Activated CD8-positive, alpha-beta T cell treated with anti-CD3 and anti-CD28 coated beads, Interleukin-2, amount 10 ng/mL, durations not matched to agents 7 days and 5 days (primary cell): ENCODE results near the gene SLC35E1. TPM values are rescaled to one million over a fixed set of nuclear protein-coding genes. Genes with fewer than 3 reads are reported as not detected.
"Not testable (repeated sequence)": the region's sequence is repeated elsewhere in the genome, so short reads cannot be mapped to it uniquely, and the experiment has no call there.

ENCODE experiments used
- ATAC-seq: fragments of 150-1000 bp; cut with Tn5 transposase; one replicate; pipeline ENCODE4 v1.10.0; 2021; ENCODE audit warnings: moderate library complexity
- CTCF ChIA-PET: fragments of 350-600 bp; sonication (Branson Sonifier 250); formaldehyde crosslinking; loops from one replicate; lab custom pipeline; 2021; ENCODE audit warnings: antibody characterized with exemption; lab: Charles Lee
- POLR2A ChIA-PET: fragments of 350-600 bp; sonication (Branson Sonifier 250); formaldehyde crosslinking; loops from one replicate; lab custom pipeline; 2021; ENCODE audit warnings: antibody characterized with exemption; lab: Charles Lee
- DNase-seq: peaks from one replicate; pipeline ENCODE4 v3.0.0-alpha.2; 2020
- H3K27ac Mint-ChIP-seq: one replicate; pipeline ENCODE4 v1.8.0; 2021; ENCODE audit warnings: mild to moderate bottlenecking, mixed read lengths
- H3K27me3 Mint-ChIP-seq: one replicate; pipeline ENCODE4 v1.8.0; 2021; ENCODE audit warnings: low read depth, mixed read lengths
- H3K36me3 Mint-ChIP-seq: one replicate; pipeline ENCODE4 v1.8.0; 2021; ENCODE audit warnings: low read depth, mixed read lengths
- H3K4me1 Mint-ChIP-seq: one replicate; pipeline ENCODE4 v1.8.0; 2021; ENCODE audit warnings: low read depth, mixed read lengths
- H3K4me3 Mint-ChIP-seq: one replicate; pipeline ENCODE4 v1.8.0; 2021; ENCODE audit warnings: mild to moderate bottlenecking, mixed read lengths
- H3K9me3 Mint-ChIP-seq: one replicate; pipeline ENCODE4 v1.8.0; 2022; ENCODE audit warnings: mixed read lengths; ENCODE audit not compliant: insufficient read depth
- total RNA-seq, 2 experiments: library from RNA; stranded (reverse); gene quantifications; one replicate each; pipeline ENCODE4 v1.2.3, GENCODE V29; 2021

Gene SLC35E1
- total RNA-seq, 2 experiments from 2014 or later: 55.6 to 61.9 TPM

DNA sequence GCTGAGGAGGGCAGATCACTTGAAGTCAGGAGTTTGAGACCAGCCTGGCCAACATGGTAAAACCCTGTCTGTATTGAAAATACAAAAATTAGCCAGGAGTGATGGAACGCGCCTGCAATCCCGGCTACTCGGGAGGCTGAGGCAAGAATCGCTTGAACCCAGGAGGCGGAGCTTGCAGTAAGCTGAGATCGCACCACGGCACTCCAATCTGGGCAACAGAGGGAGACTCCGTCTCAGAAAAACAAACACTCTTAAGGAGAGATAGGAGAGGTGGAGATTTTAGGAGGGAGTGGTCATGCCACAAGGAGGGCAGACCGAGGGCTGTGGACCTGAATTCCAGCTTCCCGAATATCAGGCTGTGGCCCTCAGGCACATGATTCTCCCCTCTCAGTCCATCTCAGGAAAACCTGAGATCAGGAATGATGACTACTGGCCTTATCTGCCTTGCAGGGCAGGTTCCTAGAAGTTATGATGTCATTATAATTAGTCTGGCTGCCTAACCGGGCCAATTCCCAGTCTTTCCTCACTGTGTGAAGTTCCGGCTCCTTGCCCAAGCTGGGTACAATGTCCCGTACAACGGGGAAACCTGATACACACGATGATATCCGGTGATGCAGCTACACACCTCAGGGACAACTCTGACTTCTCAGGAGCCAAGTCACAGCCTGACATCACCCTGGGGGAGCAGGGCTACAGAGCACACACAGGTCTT is 2.5 kb downstream of the SLC35E1 start:
- DNase-seq (no peak), ATAC-seq (no peak)
- H3K27ac Mint-ChIP-seq: peak overlapping the region; percentile 49
- peaks cover 60% of the 10 kb centered on the region for H3K36me3 Mint-ChIP-seq
- peak overlapping the region; percentile 100 for H3K4me3 Mint-ChIP-seq
- H3K27me3 Mint-ChIP-seq: no peaks in the 10 kb centered on the region
- ChIA-PET CTCF (interaction anchor here (0.6 kb wide), 1 partner anchor 16 kb away, joined by 3 read pairs; no protein-coding TSS in a partner anchor), POLR2A (interaction anchor here (1.5 kb wide), 1 partner anchor 90 kb away, joined by 4 read pairs; no protein-coding TSS in a partner anchor)
- no peaks in the 10 kb centered on the region for H3K9me3 Mint-ChIP-seq
- H3K4me1 Mint-ChIP-seq: peaks cover 73% of the 10 kb centered on the region

DNA sequence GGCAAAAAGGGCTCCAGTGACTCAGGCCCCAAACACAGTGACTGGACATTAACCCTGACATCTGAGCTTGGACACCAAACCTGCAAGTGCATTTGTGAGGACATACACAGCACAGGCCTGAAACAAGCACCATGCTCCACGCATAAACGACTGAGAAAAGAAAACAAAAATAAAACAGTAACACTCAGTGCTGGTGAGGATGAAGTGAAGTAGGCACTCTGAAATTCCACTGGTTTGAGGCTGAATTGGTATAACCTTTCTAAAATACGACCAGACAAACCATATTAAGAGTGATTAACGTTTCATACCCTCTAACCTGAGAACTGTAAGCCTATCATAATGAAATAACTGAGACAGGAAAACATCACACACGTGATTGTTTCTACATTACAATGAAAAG is 5.5 kb downstream of the SLC35E1 start:
- DNase-seq: no peak
- ChIA-PET CTCF (interaction anchor here (1.0 to 1.8 kb wide), 3 partner anchors 12 to 24 kb away, joined by 3 to 7 read pairs (median 5); no protein-coding TSS in a partner anchor), POLR2A (interaction anchor here (0.7 to 1.7 kb wide), 7 partner anchors 21 to 87 kb away, joined by 3 to 10 read pairs (median 5); partner anchors contain the start of gene MED26)
- no peak for ATAC-seq
- peak overlapping the region; percentile 74 for H3K4me3 Mint-ChIP-seq
- H3K27ac Mint-ChIP-seq: peak overlapping the region; percentile 99
- H3K27me3 Mint-ChIP-seq: no peaks in the 10 kb centered on the region
- H3K9me3 Mint-ChIP-seq: no peaks in the 10 kb centered on the region
- peaks cover 70% of the 10 kb centered on the region for H3K36me3 Mint-ChIP-seq
- peaks cover 58% of the 10 kb centered on the region for H3K4me1 Mint-ChIP-seq

DNA sequence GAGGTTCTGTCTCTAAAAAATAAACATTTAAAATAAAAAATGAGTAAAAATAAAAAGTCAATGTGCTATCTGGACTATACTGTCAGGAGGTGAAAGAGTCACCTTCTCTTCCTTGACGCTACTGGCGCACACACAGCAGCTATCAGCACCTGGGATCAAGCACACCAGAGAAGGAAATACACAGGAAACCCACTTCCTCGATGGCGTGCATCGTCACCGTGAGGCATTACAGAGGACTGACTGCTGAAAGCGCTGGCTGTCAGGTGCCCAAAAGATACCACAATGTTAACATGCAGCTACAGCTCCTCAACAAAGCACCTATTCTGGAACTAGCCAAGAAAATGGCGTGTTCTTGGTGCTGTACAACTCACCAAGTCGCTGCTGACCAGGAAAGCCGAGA is 6.1 kb downstream of the SLC35E1 start:
- peaks cover 73% of the 10 kb centered on the region for H3K36me3 Mint-ChIP-seq
- DNase-seq (peak; percentile 92), ATAC-seq (peak; percentile 99)
- no peaks in the 10 kb centered on the region for H3K9me3 Mint-ChIP-seq
- H3K4me1 Mint-ChIP-seq: peaks cover 55% of the 10 kb centered on the region
- H3K4me3 Mint-ChIP-seq: peak overlapping the region; percentile 74
- ChIA-PET CTCF (interaction anchor here (1.4 to 1.8 kb wide), 2 partner anchors 11 to 23 kb away, joined by 5 to 7 read pairs; no protein-coding TSS in a partner anchor), POLR2A (interaction anchor here (0.6 to 1.7 kb wide), 10 partner anchors 18 to 88 kb away, joined by 3 to 11 read pairs (median 4); partner anchors contain the start of gene MED26)
- no peaks in the 10 kb centered on the region for H3K27me3 Mint-ChIP-seq
- H3K27ac Mint-ChIP-seq: peak overlapping the region; percentile 99

DNA sequence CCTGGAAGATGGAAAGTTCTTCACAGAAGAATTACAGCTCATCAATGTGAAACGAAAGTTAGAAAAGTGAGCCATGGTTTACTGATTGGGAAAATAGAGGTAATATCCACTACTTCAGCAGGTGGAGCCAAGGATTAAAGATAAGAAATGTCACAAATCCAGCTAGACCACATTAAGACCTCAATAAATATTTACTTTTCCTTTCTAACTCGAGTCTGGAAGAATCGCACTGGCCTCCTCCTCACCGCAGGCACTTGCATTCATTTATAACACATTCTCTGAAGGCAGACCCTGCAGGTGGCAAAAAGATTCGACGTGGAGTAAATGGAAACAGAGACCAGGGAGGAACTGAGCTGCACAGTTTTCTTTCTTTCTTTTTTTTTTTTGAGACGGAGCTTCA is 7.4 kb downstream of the SLC35E1 start:
- H3K36me3 Mint-ChIP-seq: peaks cover 72% of the 10 kb centered on the region
- ATAC-seq (no peak), DNase-seq (no peak)
- H3K4me1 Mint-ChIP-seq: peaks cover 47% of the 10 kb centered on the region
- no peaks in the 10 kb centered on the region for H3K27me3 Mint-ChIP-seq
- ChIA-PET CTCF (interaction anchor here (1.3 to 1.8 kb wide), 2 partner anchors 22 to 155 kb away, joined by 3 to 7 read pairs; partner anchors contain the start of gene NWD1), POLR2A (interaction anchor here (1.0 to 1.4 kb wide), 2 partner anchors 9 to 64 kb away, joined by 4 read pairs; no protein-coding TSS in a partner anchor)
- H3K4me3 Mint-ChIP-seq: no peak overlapping the region
- no peaks in the 10 kb centered on the region for H3K9me3 Mint-ChIP-seq
- H3K27ac Mint-ChIP-seq: peak overlapping the region; percentile 76

DNA sequence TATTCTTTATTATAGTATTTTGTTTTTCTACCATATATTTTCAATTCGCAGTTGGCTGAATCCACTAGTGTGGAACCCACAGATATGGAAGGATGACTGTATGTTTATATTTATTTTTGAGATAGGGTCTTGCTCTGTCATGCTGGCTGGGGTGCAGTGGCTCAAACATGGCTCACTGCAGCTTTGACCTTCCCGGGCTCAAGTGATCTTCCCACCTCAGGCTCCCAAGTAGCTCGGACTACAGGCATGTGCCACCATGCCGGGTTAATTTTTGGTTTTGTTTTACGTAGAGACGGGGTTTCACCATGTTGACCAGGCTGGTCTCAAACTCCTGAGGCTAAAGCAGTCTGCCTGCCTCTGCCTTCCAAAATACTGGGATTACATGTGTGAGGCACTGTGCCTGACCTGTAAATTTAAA is 9.6 kb downstream of the SLC35E1 start:
- peaks cover 67% of the 10 kb centered on the region for H3K36me3 Mint-ChIP-seq
- H3K27me3 Mint-ChIP-seq: no peaks in the 10 kb centered on the region
- H3K4me3 Mint-ChIP-seq: no peak overlapping the region
- H3K27ac Mint-ChIP-seq: no peak overlapping the region
- no peaks in the 10 kb centered on the region for H3K9me3 Mint-ChIP-seq
- H3K4me1 Mint-ChIP-seq: peaks cover 32% of the 10 kb centered on the region
- CTCF ChIA-PET: interaction anchor here (0.8 kb wide), 1 partner anchor 121 kb away, joined by 3 read pairs; no protein-coding TSS in a partner anchor
- POLR2A ChIA-PET: interaction anchor here (0.6 to 0.8 kb wide), 2 partner anchors 20 to 90 kb away, joined by 3 to 4 read pairs; no protein-coding TSS in a partner anchor
- ATAC-seq (no peak), DNase-seq (no peak)

DNA sequence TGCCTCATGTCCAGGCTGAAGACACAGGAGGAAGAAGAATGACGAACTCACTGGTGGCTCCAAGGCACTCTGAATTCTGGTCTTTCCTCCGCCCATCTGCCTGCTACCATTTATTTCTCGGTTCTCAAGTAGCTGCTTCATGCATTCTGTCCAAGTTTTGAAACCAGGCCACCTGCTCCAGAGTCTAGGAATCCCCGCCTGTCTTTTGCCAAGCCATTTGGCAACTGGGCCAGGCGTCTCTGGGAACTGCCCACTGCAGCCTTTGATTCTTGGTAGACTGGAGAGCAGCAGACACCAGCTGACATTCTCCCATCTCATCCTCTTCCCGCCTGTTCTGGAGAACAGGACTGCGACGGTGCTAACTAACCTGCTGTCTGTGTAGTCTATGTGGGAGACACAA is 10.8 kb downstream of the SLC35E1 start:
- H3K27me3 Mint-ChIP-seq: no peaks in the 10 kb centered on the region
- DNase-seq (no peak), ATAC-seq (no peak)
- ChIA-PET CTCF (interaction anchor here (0.7 kb wide), 1 partner anchor 13 kb away, joined by 3 read pairs; no protein-coding TSS in a partner anchor), POLR2A (no interaction called here)
- peaks cover 66% of the 10 kb centered on the region for H3K36me3 Mint-ChIP-seq
- H3K4me3 Mint-ChIP-seq: no peak overlapping the region
- no peak overlapping the region for H3K27ac Mint-ChIP-seq
- no peaks in the 10 kb centered on the region for H3K9me3 Mint-ChIP-seq
- peaks cover 25% of the 10 kb centered on the region for H3K4me1 Mint-ChIP-seq

DNA sequence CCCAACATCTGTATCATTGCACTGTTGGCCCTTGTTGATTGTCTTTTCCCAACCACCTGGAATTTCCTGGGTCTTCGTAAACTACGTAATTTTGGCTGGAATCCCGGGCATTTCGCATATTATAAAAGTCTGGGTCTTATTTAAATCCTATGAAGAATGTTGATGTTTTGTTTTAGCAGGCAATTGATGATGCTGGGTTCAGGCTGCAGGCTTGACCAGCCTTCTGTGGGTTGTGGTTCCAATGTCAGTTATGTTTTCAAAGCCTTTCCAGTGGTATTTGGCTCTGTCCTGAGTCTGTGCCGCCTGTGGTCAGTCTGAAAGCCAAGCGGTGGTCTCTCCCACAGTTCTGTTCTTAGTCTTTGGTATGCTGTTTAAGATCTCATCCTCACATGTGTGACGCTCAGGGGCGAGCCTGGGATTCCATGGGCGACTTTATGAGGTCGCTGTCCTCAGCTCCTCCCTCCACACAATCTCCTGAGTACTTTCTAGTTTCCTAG is 12.4 kb downstream of the SLC35E1 start:
- no peak overlapping the region for H3K27ac Mint-ChIP-seq
- no peaks in the 10 kb centered on the region for H3K27me3 Mint-ChIP-seq
- no peaks in the 10 kb centered on the region for H3K9me3 Mint-ChIP-seq
- ATAC-seq (no peak), DNase-seq (no peak)
- CTCF ChIA-PET: no interaction called here
- peaks cover 22% of the 10 kb centered on the region for H3K4me1 Mint-ChIP-seq
- no peak overlapping the region for H3K4me3 Mint-ChIP-seq
- POLR2A ChIA-PET: interaction anchor here (0.6 kb wide), 1 partner anchor 16 kb away, joined by 3 read pairs; no protein-coding TSS in a partner anchor
- peaks cover 64% of the 10 kb centered on the region for H3K36me3 Mint-ChIP-seq

DNA sequence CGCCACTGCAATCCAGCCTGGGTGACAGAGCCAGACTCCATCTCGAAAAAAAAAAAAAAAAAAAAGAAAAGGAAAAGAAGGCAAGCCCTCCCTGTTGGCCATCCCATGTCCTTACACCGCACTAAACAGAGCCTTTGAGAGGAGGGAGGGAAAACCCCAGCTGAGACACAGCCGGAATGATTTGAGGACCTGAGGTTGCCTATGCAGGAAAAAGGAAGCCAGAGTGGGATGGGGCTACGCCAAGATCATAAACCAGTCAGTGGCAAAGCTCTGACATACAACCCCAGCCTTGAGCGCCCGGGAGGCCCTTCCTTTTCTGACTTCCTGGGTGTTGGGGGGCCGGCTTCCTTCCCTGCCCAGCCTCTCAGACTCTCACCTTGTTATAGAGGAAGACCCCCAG is 17.4 kb downstream of the SLC35E1 start:
- H3K27me3 Mint-ChIP-seq: no peaks in the 10 kb centered on the region
- H3K36me3 Mint-ChIP-seq: peaks cover 54% of the 10 kb centered on the region
- ChIA-PET CTCF (interaction anchor here (1.1 kb wide), 1 partner anchor 11 kb away, joined by 5 read pairs; no protein-coding TSS in a partner anchor), POLR2A (no interaction called here)
- H3K27ac Mint-ChIP-seq: no peak overlapping the region
- H3K4me1 Mint-ChIP-seq: peaks cover 18% of the 10 kb centered on the region
- no peak for ATAC-seq
- H3K4me3 Mint-ChIP-seq: no peak overlapping the region
- DNase-seq: no peak
- no peaks in the 10 kb centered on the region for H3K9me3 Mint-ChIP-seq

DNA sequence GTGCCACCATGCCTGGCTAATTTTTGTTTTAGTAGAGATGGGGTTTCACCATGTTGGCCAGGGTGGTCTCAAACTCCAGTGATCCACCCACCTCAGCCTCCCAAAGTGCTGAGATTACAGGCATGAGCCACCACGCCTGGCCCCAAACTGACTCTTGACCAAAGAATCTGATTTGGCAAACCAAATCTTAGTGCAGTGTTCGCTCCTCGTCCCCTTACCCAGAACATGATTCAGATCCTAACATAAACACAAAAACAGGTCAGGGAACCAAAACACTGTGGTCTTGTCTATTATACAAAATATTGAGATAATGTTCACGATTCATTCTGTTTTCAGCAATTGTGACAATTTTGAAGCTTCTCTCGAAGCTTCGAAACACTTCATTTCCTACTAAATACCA is 20.3 kb downstream of the SLC35E1 start:
- CTCF ChIA-PET, H3K9me3 Mint-ChIP-seq, DNase-seq, H3K27ac Mint-ChIP-seq, H3K27me3 Mint-ChIP-seq, H3K4me3 Mint-ChIP-seq, POLR2A ChIA-PET, ATAC-seq: not testable (repeated sequence)
- peaks cover 45% of the 10 kb centered on the region for H3K36me3 Mint-ChIP-seq
- H3K4me1 Mint-ChIP-seq: peaks cover 25% of the 10 kb centered on the region

DNA sequence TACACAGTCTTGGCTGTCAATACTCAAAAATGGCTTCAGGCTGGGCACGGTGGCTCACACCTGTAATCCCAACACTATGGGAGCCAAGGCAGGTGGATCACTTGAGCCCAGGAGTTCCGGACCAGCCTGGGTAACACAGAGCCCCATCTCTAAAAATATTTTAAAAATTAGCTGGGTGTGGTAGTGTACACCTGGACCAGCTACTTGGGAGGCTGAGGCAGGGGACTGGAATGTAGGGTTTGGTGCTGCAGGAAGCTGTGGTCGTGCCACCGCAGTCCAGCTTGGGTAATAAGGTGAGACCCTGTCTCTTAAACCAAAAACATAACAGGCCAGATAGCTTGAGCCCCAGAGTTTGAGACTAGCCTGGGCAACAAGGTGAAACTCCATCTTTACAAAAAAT is 23.3 kb downstream of the SLC35E1 start:
- ATAC-seq (no peak), DNase-seq (no peak)
- Mint-ChIP-seq H3K4me1 (peaks cover 26% of the 10 kb centered on the region), H3K4me3 (no peak overlapping the region), H3K27ac (no peak overlapping the region), H3K9me3 (no peaks in the 10 kb centered on the region), H3K36me3 (peaks cover 38% of the 10 kb centered on the region), H3K27me3 (no peaks in the 10 kb centered on the region)
- CTCF ChIA-PET: interaction anchor here (1.2 kb wide), 1 partner anchor 12 kb away, joined by 3 read pairs; no protein-coding TSS in a partner anchor
- POLR2A ChIA-PET: interaction anchor here (1.5 kb wide), 1 partner anchor 78 kb away, joined by 3 read pairs; no protein-coding TSS in a partner anchor

DNA sequence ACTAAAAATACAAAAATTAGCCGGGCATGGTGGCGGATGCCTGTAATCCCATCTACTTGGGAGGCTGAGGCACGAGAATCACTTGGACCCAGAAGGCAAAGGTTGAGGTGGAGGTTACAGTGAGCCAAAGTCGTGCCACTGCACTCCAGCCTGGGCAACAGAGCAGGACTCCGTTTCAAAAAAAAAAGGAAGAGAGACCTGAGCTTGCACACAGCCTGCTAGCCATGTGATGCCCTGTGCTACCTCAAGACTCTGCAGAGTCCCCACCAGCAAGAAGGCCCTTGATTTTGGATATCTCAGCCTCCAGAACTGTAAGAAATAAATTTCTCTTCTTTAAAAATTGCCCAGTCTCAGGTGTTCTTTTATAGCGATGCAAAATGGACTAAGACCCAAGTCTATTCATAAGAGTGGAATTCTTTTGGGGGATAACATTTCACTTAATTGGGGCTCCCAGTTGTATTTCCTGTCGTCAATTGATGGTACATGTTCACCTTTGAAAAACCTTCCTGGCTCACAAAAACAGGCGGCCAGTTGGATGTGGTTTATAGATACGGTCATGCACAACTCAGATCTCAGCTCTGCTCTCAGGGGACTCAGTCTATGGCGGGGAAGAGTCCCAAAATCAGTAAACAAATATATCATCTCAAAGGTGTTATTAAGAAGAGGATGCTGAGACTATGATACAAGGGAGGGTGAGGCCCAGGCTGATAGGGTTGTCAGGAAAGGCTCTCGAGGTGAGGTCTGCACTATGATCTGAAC is 27.6 kb downstream of the SLC35E1 start:
- no peaks in the 10 kb centered on the region for H3K9me3 Mint-ChIP-seq
- CTCF ChIA-PET: no interaction called here
- peaks cover 44% of the 10 kb centered on the region for H3K4me1 Mint-ChIP-seq
- POLR2A ChIA-PET: interaction anchor here (0.7 to 2.2 kb wide), 3 partner anchors 12 to 115 kb away, joined by 3 to 19 read pairs (median 6); partner anchors contain the start of genes MED26 and SMIM7
- H3K36me3 Mint-ChIP-seq: peaks cover 34% of the 10 kb centered on the region
- H3K4me3 Mint-ChIP-seq: peak overlapping the region; percentile 42
- DNase-seq (no peak), ATAC-seq (no peak)
- H3K27ac Mint-ChIP-seq: peak overlapping the region; percentile 66
- no peaks in the 10 kb centered on the region for H3K27me3 Mint-ChIP-seq
